Erythroblast (primary cell): ENCODE results near the gene CHRM2.

Experiments used
- DNase-seq, 2 experiments: peaks; one replicate each; lab custom pipeline; 2025; lab: John Stamatoyannopoulos, UW
- GATA1 ChIP-seq: IDR thresholded peaks from 2 replicates; pipeline ENCODE4 v1.6.1; 2011; ENCODE audit warnings: low read depth, mild to moderate bottlenecking, control low read depth, low read length, moderate library complexity
- POLR2A ChIP-seq: IDR thresholded peaks from 2 replicates; pipeline ENCODE4 v1.6.1; 2011; ENCODE audit warnings: mild to moderate bottlenecking, low read length

CHRM2 gene

GRCh38 chr7:136925556-136925955, 57.1 kb downstream of the CHRM2 start:
- TF ChIP-seq GATA1 (no peak), POLR2A (no peak)
- no peak for DNase-seq

- DNase-seq, result no peak
Measured at GRCh38 chr7:136931169-136931867, 62.9 kb downstream of the CHRM2 start.

GRCh38 chr7:136937436-136937835, 69.0 kb downstream of the CHRM2 start:
- no peak for DNase-seq
- TF ChIP-seq POLR2A (no peak), GATA1 (no peak)

More at GRCh38 chr7:136931169-136931867, 62.9 kb downstream of the CHRM2 start:
- no peak for TF ChIP-seq GATA1
- no peak for TF ChIP-seq POLR2A

- TF ChIP-seq GATA1, result no peak
- no peak for TF ChIP-seq POLR2A
- no peak for DNase-seq
Measured at GRCh38 chr7:136938476-136938875, 70.0 kb downstream of the CHRM2 start.

- no peak for DNase-seq
- no peak for TF ChIP-seq POLR2A
- no peak for TF ChIP-seq GATA1
Measured at GRCh38 chr7:136940122-136940521, 71.7 kb downstream of the CHRM2 start.

- DNase-seq, result no peak
- TF ChIP-seq POLR2A (no peak), GATA1 (no peak)
Measured at GRCh38 chr7:136940917-136941316, 72.5 kb downstream of the CHRM2 start.

- no peak for DNase-seq
- TF ChIP-seq GATA1 (no peak), POLR2A (no peak)
Measured at GRCh38 chr7:136941816-136942215, 73.4 kb downstream of the CHRM2 start.

GRCh38 chr7:136942401-136942800, 73.9 kb downstream of the CHRM2 start:
- DNase-seq, result no peak
- TF ChIP-seq GATA1, result no peak
- TF ChIP-seq POLR2A, result no peak

- DNase-seq, result no peak
- TF ChIP-seq POLR2A (no peak), GATA1 (no peak)
Measured at GRCh38 chr7:136942994-136943393, 74.5 kb downstream of the CHRM2 start.

- TF ChIP-seq GATA1 (no peak), POLR2A (no peak)
- DNase-seq, result no peak
Measured at GRCh38 chr7:136947347-136947746, 78.9 kb downstream of the CHRM2 start.

GRCh38 chr7:136950331-136950730, 81.9 kb downstream of the CHRM2 start:
- no peak for DNase-seq
- TF ChIP-seq GATA1, result no peak
- TF ChIP-seq POLR2A, result no peak

GRCh38 chr7:136953386-136953785, 84.9 kb downstream of the CHRM2 start:
- DNase-seq, result no peak
- TF ChIP-seq GATA1, result no peak
- no peak for TF ChIP-seq POLR2A

GRCh38 chr7:136956232-136956631, 87.8 kb downstream of the CHRM2 start:
- no peak for TF ChIP-seq GATA1
- TF ChIP-seq POLR2A, result no peak
- no peak for DNase-seq

- DNase-seq, result no peak
- no peak for TF ChIP-seq GATA1
- no peak for TF ChIP-seq POLR2A
Measured at GRCh38 chr7:136956671-136957070, 88.2 kb downstream of the CHRM2 start.

- no peak for DNase-seq
- TF ChIP-seq GATA1 (no peak), POLR2A (no peak)
Measured at GRCh38 chr7:136957391-136957790, 88.9 kb downstream of the CHRM2 start.
